Measurements from ENCODE around the gene PLOD2.

The PLOD2 gene

GRCh38 chr3:146092230-146092629 is 68.8 kb downstream of the PLOD2 start:
- no peak for DNase-seq

- no peak for DNase-seq
These were observed 69.6 kb downstream of the PLOD2 start for GRCh38 chr3:146091397-146091796.

GRCh38 chr3:146090521-146090920 is 70.5 kb downstream of the PLOD2 start:
- no peak for DNase-seq

GRCh38 chr3:146088840-146089239 is 72.1 kb downstream of the PLOD2 start:
- DNase-seq, result no peak

- no peak for DNase-seq
These were observed 73.9 kb downstream of the PLOD2 start for GRCh38 chr3:146087116-146087515.

GRCh38 chr3:146086211-146086610 is 74.8 kb downstream of the PLOD2 start:
- no peak for DNase-seq

GRCh38 chr3:146085678-146086077 is 75.3 kb downstream of the PLOD2 start:
- DNase-seq, result no peak

- DNase-seq, result no peak
These were observed 80.4 kb downstream of the PLOD2 start for GRCh38 chr3:146080578-146080977.

- no peak for DNase-seq
These were observed 83.0 kb downstream of the PLOD2 start for GRCh38 chr3:146078031-146078430.

GRCh38 chr3:146077181-146077580 is 83.8 kb downstream of the PLOD2 start:
- DNase-seq, result no peak

- DNase-seq, result no peak
These were observed 88.2 kb downstream of the PLOD2 start for GRCh38 chr3:146072824-146073223.

- no peak for DNase-seq
These were observed 88.9 kb downstream of the PLOD2 start for GRCh38 chr3:146072061-146072460.

- DNase-seq, result no peak
These were observed 89.4 kb downstream of the PLOD2 start for GRCh38 chr3:146071632-146072031.

- no peak for DNase-seq
These were observed 93.9 kb downstream of the PLOD2 start for GRCh38 chr3:146067048-146067447.

GRCh38 chr3:146065573-146066006 is 95.4 kb downstream of the PLOD2 start:
- DNase-seq, result peak; percentile 74

- no peak for DNase-seq
These were observed 102.7 kb downstream of the PLOD2 start for GRCh38 chr3:146058241-146058640.

- DNase-seq, result no peak
These were observed 108.1 kb downstream of the PLOD2 start for GRCh38 chr3:146052791-146053310.

- DNase-seq, result peak; percentile 16
These were observed 108.8 kb downstream of the PLOD2 start for GRCh38 chr3:146052056-146052790.

- DNase-seq, result no peak
These were observed 110.3 kb downstream of the PLOD2 start for GRCh38 chr3:146050691-146051090.

- DNase-seq, result no peak
These were observed 113.5 kb downstream of the PLOD2 start for GRCh38 chr3:146047485-146047884.

GRCh38 chr3:146044046-146044445 is 116.9 kb downstream of the PLOD2 start:
- DNase-seq, result no peak

- DNase-seq, result no peak
These were observed 120.4 kb downstream of the PLOD2 start for GRCh38 chr3:146040630-146041029.

GRCh38 chr3:146037697-146038096 is 123.3 kb downstream of the PLOD2 start:
- no peak for DNase-seq

- no peak for DNase-seq
These were observed 124.7 kb downstream of the PLOD2 start for GRCh38 chr3:146036281-146036680.

GRCh38 chr3:146035366-146035765 is 125.6 kb downstream of the PLOD2 start:
- DNase-seq, result no peak
